Measurements from ENCODE around the gene LYZ.

GRCh38 chr12:69332815-69333358, 15.3 kb upstream of the LYZ start:
- TF ChIP-seq GATA2 (IDR thresholded peaks at IDR 0.05; ENCODE audit: low read depth, low read length) (no peak), GATA3 (IDR thresholded peaks at IDR 0.05; ENCODE audit: low read depth, low read length) (no peak)

Measured in SH-SY5Y (cell line).